Activated T-cell treated with anti-CD3 and anti-CD28 coated beads for 24 hours (primary cell): ENCODE measurements around the gene MRPL28.
"Not testable (repeated sequence)": the region's sequence is repeated elsewhere in the genome, so short reads cannot be mapped to it uniquely, and the experiment has no call there.

ENCODE experiments used
- DNase-seq: peaks from one replicate; pipeline ENCODE4 v3.0.0-alpha.2; 2020; ENCODE audit warnings: low read depth

The MRPL28 gene

GRCh38 chr16:359067-359763 lies 11.1 kb downstream of the MRPL28 start:
- no peak for DNase-seq

- no peak for DNase-seq
These were observed 13.6 kb downstream of the MRPL28 start for GRCh38 chr16:356741-357140.

- DNase-seq = no peak
These were observed 15.3 kb downstream of the MRPL28 start for GRCh38 chr16:354971-355461.

GRCh38 chr16:354291-354881 lies 16.0 kb downstream of the MRPL28 start:
- no peak for DNase-seq

GRCh38 chr16:353404-354290 lies 16.7 kb downstream of the MRPL28 start:
- DNase-seq = no peak

- DNase-seq = peak; percentile 100
These were observed 17.6 kb downstream of the MRPL28 start, which contains the start of gene AXIN1 for GRCh38 chr16:352547-353403. Gene AXIN1, minus strand, starts transcription at chr16:352723. Its CDS starts 5,698 bp downstream, at chr16:347025.

- no peak for DNase-seq
These were observed 18.4 kb downstream of the MRPL28 start for GRCh38 chr16:351804-352520.

GRCh38 chr16:350203-350602 lies 20.1 kb downstream of the MRPL28 start:
- DNase-seq = no peak

- DNase-seq = no peak
These were observed 21.1 kb downstream of the MRPL28 start for GRCh38 chr16:349211-349610.

- not testable (repeated sequence) for DNase-seq
These were observed 21.8 kb downstream of the MRPL28 start for GRCh38 chr16:348495-348894.

GRCh38 chr16:347203-347602 lies 23.1 kb downstream of the MRPL28 start:
- DNase-seq = no peak

GRCh38 chr16:346587-346986 lies 23.8 kb downstream of the MRPL28 start:
- DNase-seq = no peak

GRCh38 chr16:345772-346171 lies 24.6 kb downstream of the MRPL28 start:
- DNase-seq = no peak

- DNase-seq = no peak
These were observed 27.7 kb downstream of the MRPL28 start for GRCh38 chr16:342455-343213.

- not testable (repeated sequence) for DNase-seq
These were observed 28.4 kb downstream of the MRPL28 start for GRCh38 chr16:341974-342336.

- DNase-seq = not testable (repeated sequence)
These were observed 29.0 kb downstream of the MRPL28 start for GRCh38 chr16:341095-341973.

GRCh38 chr16:340370-341091 lies 29.8 kb downstream of the MRPL28 start:
- DNase-seq = no peak

GRCh38 chr16:339680-340079 lies 30.7 kb downstream of the MRPL28 start:
- no peak for DNase-seq
